Mesothelial cell of epicardium (in vitro differentiated cells): ENCODE measurements around the gene IMP4. TPM values are rescaled to one million over a fixed set of nuclear protein-coding genes. Genes with fewer than 3 reads are reported as not detected.

Experiments
- DNase-seq, 2 experiments: peaks; one replicate each; pipeline ENCODE4 v3.0.0; 2021; ENCODE audit warnings: low spot score in 2 of 2; ENCODE audit not compliant: unreplicated experiment in 2 of 2
- H3K27ac Mint-ChIP-seq: 2 replicates; pipeline ENCODE4 v1.8.0; 2021; ENCODE audit warnings: mixed read lengths
- H3K27me3 Mint-ChIP-seq: 2 replicates; pipeline ENCODE4 v1.8.0; 2021; ENCODE audit warnings: low read depth, mixed read lengths
- H3K36me3 Mint-ChIP-seq: 2 replicates; pipeline ENCODE4 v1.8.0; 2021; ENCODE audit warnings: mixed read lengths
- H3K4me1 Mint-ChIP-seq: 2 replicates; pipeline ENCODE4 v1.8.0; 2021; ENCODE audit warnings: mixed read lengths
- H3K4me3 Mint-ChIP-seq: 2 replicates; pipeline ENCODE4 v1.8.0; 2021; ENCODE audit warnings: mild to moderate bottlenecking, moderate library complexity, mixed read lengths
- H3K9me3 Mint-ChIP-seq: 2 replicates; pipeline ENCODE4 v1.8.0; 2021; ENCODE audit warnings: mixed read lengths
- total RNA-seq: library from RNA; stranded (reverse); gene quantifications from 3 replicates; pipeline ENCODE4 v1.2.1, GENCODE V29; 2021
- TF ChIP-seq, protein P1 (sequence below): fragments of 200-600 bp; sonication (generic); IDR thresholded peaks from one replicate; pipeline ENCODE4 v1.5.0; 2021; ENCODE audit warnings: antibody characterized with exemption; ENCODE audit not compliant: unreplicated experiment

Gene IMP4
- total RNA-seq, 1 donor from 2014 or later = 46.9 TPM

DNA sequence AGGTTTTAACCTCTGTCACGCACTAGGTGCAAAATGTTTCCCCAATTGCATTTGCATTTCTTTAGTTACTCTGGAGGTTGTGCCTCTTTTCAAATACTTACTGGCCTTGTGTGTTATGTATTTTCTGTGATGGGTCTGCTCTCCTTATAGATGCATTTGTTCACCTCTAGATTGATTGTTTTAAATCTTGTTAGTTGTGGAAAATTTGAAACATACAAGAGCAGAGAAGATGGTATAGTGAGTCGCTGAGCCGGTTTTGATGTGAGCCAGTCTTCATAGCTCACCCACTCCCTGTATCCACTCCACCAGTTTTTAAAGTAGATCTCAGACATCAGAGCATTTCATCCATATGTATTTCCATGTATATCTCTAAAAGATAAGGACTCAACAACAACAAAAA is 6.5 kb downstream of the IMP4 start:
- H3K9me3 Mint-ChIP-seq = no peaks in the 10 kb centered on the region
- no peak overlapping the region for H3K4me3 Mint-ChIP-seq
- no peaks in the 10 kb centered on the region for H3K4me1 Mint-ChIP-seq
- no peaks in the 10 kb centered on the region for H3K27me3 Mint-ChIP-seq
- TF ChIP-seq, protein P1, sequence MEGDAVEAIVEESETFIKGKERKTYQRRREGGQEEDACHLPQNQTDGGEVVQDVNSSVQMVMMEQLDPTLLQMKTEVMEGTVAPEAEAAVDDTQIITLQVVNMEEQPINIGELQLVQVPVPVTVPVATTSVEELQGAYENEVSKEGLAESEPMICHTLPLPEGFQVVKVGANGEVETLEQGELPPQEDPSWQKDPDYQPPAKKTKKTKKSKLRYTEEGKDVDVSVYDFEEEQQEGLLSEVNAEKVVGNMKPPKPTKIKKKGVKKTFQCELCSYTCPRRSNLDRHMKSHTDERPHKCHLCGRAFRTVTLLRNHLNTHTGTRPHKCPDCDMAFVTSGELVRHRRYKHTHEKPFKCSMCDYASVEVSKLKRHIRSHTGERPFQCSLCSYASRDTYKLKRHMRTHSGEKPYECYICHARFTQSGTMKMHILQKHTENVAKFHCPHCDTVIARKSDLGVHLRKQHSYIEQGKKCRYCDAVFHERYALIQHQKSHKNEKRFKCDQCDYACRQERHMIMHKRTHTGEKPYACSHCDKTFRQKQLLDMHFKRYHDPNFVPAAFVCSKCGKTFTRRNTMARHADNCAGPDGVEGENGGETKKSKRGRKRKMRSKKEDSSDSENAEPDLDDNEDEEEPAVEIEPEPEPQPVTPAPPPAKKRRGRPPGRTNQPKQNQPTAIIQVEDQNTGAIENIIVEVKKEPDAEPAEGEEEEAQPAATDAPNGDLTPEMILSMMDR = no peak
- H3K36me3 Mint-ChIP-seq = peaks cover 33% of the 10 kb centered on the region
- DNase-seq = no peak
- no peak overlapping the region for H3K27ac Mint-ChIP-seq

- Mint-ChIP-seq H3K27me3 (peaks cover 5% of the 10 kb centered on the region), H3K4me3 (no peak overlapping the region), H3K36me3 (peaks cover 18% of the 10 kb centered on the region), H3K9me3 (no peaks in the 10 kb centered on the region), H3K4me1 (peaks cover 3% of the 10 kb centered on the region), H3K27ac (no peak overlapping the region)
- no peak for DNase-seq
- TF ChIP-seq, protein P1 = no peak
These were observed 9.0 kb downstream of the IMP4 start for GRCh38 chr2:130351711-130352110.

GRCh38 chr2:130352237-130352636 is 9.5 kb downstream of the IMP4 start:
- H3K27ac Mint-ChIP-seq = no peak overlapping the region
- peaks cover 3% of the 10 kb centered on the region for H3K4me1 Mint-ChIP-seq

DNA sequence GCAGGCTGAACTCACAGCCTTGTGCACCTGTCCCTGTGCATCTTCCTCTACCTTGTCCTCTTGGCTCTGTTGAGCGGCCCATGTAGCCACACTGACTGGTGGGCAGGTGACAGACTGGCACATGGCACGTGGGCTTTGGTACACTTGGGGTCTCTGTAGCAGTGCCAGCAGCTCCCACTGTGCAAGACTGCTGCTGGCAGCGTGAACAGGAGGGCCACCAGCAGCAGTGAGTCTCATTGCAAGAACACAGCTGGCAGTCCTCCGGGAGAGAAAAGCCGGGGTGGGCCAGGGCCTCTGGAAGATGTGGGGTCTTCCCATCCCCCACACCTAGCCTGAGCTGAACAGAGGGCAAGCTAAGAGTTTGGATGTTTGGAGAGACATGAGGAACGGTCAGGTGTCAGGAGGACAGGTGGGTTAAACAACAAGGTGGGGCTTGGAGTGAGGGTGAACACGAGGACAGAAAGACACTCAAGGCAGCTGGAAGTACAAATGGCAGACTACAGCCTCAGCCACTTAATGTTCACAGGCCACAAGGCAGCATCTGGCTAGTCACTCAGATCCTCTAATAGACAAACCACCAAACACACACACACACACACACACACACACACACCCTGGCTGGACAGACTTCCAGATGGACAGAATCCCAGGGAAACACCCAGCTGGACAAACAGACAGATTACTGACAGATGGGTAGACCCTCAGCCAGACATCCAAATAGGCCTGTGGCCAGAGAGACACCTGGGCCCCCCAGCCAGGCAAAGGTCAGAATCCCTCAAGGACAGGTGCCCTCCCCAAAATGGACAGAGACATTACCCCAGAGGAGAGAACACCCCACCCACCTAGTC is 10.8 kb downstream of the IMP4 start:
- no peak overlapping the region for H3K27ac Mint-ChIP-seq
- DNase-seq = no peak

More at GRCh38 chr2:130352237-130352636, 9.5 kb downstream of the IMP4 start:
- no peak overlapping the region for H3K4me3 Mint-ChIP-seq
- DNase-seq = no peak
- H3K27me3 Mint-ChIP-seq = peaks cover 5% of the 10 kb centered on the region
- TF ChIP-seq, protein P1 = no peak
- H3K36me3 Mint-ChIP-seq = peaks cover 14% of the 10 kb centered on the region
- H3K9me3 Mint-ChIP-seq = no peaks in the 10 kb centered on the region

GRCh38 chr2:130354139-130354428 is 11.4 kb downstream of the IMP4 start:
- H3K36me3 Mint-ChIP-seq = no peaks in the 10 kb centered on the region
- DNase-seq = no peak
- H3K4me1 Mint-ChIP-seq = peaks cover 3% of the 10 kb centered on the region
- no peak overlapping the region for H3K27ac Mint-ChIP-seq
- H3K9me3 Mint-ChIP-seq = no peaks in the 10 kb centered on the region
- TF ChIP-seq, protein P1 = no peak
- peaks cover 5% of the 10 kb centered on the region for H3K27me3 Mint-ChIP-seq
- peak overlapping the region; percentile 71 for H3K4me3 Mint-ChIP-seq

More for the DNA sequence above, 10.8 kb downstream of the IMP4 start:
- Mint-ChIP-seq H3K27me3 (peaks cover 5% of the 10 kb centered on the region), H3K4me1 (peaks cover 3% of the 10 kb centered on the region), H3K9me3 (no peaks in the 10 kb centered on the region), H3K36me3 (peaks cover under 1% of the 10 kb centered on the region), H3K4me3 (no peak overlapping the region)
- TF ChIP-seq, protein P1 = no peak
